Measurements from ENCODE around the gene PPFIBP1.

DNA sequence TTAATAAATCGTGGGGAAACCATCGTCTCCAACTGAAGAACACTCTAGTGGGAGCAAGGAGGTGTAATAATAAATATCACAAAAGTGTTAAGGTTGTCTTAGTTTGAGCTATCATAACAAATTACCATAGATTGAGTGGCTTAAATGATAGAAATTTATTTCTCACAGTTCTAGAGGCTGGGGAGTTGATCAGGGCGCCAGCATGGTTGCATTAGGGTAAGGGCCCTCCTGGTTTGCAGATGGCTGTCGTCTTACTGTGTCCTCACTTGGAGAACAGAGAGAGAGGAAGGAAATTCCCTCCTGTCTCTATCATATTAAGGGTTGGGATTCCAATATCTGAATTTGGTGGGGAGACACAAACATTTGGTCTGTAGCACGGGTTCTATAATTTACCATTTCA lies 219.6 kb downstream of the PPFIBP1 start:
- TF ChIP-seq, protein P1, sequence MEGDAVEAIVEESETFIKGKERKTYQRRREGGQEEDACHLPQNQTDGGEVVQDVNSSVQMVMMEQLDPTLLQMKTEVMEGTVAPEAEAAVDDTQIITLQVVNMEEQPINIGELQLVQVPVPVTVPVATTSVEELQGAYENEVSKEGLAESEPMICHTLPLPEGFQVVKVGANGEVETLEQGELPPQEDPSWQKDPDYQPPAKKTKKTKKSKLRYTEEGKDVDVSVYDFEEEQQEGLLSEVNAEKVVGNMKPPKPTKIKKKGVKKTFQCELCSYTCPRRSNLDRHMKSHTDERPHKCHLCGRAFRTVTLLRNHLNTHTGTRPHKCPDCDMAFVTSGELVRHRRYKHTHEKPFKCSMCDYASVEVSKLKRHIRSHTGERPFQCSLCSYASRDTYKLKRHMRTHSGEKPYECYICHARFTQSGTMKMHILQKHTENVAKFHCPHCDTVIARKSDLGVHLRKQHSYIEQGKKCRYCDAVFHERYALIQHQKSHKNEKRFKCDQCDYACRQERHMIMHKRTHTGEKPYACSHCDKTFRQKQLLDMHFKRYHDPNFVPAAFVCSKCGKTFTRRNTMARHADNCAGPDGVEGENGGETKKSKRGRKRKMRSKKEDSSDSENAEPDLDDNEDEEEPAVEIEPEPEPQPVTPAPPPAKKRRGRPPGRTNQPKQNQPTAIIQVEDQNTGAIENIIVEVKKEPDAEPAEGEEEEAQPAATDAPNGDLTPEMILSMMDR (conservative IDR thresholded peaks at IDR 0.05; ENCODE audit: low read depth, low read length): no peak
- no peak for TF ChIP-seq FOS (IDR thresholded peaks at IDR 0.05; ENCODE audit: low read depth, low read length)
- no peak for TF ChIP-seq CEBPB (IDR thresholded peaks at IDR 0.05; ENCODE audit: low read depth, low read length)
- no peak for TF ChIP-seq RAD21 (IDR thresholded peaks at IDR 0.05; ENCODE audit: low read length)
- TF ChIP-seq POLR2A (IDR thresholded peaks at IDR 0.05; ENCODE audit: low read depth, low read length): no peak
- TF ChIP-seq MAZ (IDR thresholded peaks at IDR 0.05; ENCODE audit: borderline replicate concordance, low read depth, low read length): no peak
- TF ChIP-seq CHD1 (IDR thresholded peaks at IDR 0.05; ENCODE audit: low read depth, low read length): no peak
- no peak for TF ChIP-seq MXI1 (IDR thresholded peaks at IDR 0.05; ENCODE audit: borderline replicate concordance, low read depth, low read length)

Data from IMR-90 (cell line).